ENCODE data around the gene OBSCN. TPM values are rescaled to one million over a fixed set of nuclear protein-coding genes. Genes with fewer than 3 reads are reported as not detected.

The OBSCN gene
- total RNA-seq, 1 donor from 2014 or later = 16.9 TPM

DNA sequence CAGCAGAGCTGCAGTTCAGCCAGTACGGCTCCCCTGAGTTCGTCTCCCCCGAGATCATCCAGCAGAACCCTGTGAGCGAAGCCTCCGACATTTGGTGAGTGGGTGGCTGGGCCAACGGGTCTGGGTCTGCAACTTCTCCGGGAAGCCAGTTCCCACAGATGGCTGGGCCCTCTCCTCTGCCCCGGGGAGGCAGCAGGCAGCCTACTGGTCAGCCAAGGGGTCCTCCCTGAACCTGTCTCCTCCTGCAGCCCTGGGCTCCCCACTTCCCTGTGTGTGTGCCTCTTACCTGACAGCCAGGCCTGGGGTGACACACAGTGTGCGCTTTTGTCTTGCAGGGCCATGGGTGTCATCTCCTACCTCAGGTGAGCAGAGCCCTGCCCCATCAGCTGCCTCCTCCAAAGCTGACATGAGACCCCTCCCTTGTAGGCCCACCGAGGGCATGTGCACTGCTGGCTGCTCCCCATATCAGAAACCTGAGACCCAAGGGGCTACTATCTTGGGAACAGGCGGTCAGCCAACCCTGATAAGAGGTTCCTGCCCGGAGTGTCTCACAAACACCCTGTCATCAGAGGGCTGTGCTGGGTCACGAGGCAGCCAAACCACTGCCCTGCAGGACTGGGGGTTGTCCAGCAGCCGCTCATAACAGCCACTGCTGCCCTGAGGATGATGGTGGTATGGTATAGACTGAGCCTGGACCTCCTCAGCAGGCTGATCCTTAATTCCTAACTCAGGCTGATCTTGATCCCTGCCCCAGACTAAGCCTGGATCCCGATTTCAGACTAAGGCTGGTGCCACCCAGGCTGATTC, 161.2 kb downstream of the OBSCN start:
- Mint-ChIP-seq H3K36me3 (ENCODE audit: low read depth, unreplicated experiment) (no peaks in the 10 kb centered on the region), H3K4me1 (ENCODE audit: unreplicated experiment) (peaks cover 3% of the 10 kb centered on the region), H3K9me3 (ENCODE audit: unreplicated experiment) (no peaks in the 10 kb centered on the region), H3K27ac (ENCODE audit: unreplicated experiment) (peak overlapping the region; percentile 75), H3K4me3 (ENCODE audit: unreplicated experiment) (no peak overlapping the region), H3K27me3 (ENCODE audit: unreplicated experiment) (peaks cover 1% of the 10 kb centered on the region)
- TF ChIP-seq, protein P1, sequence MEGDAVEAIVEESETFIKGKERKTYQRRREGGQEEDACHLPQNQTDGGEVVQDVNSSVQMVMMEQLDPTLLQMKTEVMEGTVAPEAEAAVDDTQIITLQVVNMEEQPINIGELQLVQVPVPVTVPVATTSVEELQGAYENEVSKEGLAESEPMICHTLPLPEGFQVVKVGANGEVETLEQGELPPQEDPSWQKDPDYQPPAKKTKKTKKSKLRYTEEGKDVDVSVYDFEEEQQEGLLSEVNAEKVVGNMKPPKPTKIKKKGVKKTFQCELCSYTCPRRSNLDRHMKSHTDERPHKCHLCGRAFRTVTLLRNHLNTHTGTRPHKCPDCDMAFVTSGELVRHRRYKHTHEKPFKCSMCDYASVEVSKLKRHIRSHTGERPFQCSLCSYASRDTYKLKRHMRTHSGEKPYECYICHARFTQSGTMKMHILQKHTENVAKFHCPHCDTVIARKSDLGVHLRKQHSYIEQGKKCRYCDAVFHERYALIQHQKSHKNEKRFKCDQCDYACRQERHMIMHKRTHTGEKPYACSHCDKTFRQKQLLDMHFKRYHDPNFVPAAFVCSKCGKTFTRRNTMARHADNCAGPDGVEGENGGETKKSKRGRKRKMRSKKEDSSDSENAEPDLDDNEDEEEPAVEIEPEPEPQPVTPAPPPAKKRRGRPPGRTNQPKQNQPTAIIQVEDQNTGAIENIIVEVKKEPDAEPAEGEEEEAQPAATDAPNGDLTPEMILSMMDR (IDR thresholded peaks at IDR 0.05; ENCODE audit: unreplicated experiment) = no peak
- no peak for DNase-seq (ENCODE audit: low spot score)

DNA sequence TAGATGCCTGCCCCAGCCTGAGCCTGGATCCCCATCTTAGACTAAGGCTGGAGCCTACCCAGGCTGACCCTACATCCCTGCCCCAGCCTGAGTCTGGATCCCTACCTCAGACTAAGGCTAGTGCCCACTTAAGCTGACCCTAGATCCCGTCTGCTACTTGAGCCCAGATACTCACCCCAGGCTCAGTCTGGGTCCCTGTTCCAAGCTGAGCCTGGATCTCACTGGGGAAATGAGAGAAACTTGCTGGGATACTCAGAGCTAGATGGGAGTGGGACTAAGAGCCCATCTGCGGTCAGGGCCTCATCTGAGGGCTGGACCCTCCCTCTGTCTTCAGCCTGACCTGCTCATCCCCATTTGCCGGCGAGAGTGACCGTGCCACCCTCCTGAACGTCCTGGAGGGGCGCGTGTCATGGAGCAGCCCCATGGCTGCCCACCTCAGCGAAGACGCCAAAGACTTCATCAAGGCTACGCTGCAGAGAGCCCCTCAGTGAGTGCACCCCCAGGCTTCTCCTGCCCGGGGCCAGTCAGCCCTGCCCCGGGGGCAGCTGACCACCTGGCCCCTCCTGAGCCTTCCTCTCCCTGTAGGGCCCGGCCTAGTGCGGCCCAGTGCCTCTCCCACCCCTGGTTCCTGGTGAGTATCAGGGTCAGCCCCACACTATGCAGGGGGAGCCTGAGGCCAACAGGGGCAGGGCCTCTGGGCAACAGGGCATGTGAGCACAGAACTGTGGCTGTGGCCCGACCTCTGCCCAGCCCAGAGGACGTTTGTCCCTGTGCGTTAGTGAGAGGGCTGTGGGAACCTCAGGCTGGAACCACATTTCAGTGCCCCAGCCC, 162.0 kb downstream of the OBSCN start:
- Mint-ChIP-seq H3K4me1 (ENCODE audit: unreplicated experiment) (peaks cover 3% of the 10 kb centered on the region), H3K27ac (ENCODE audit: unreplicated experiment) (no peak overlapping the region), H3K27me3 (ENCODE audit: unreplicated experiment) (peaks cover 1% of the 10 kb centered on the region), H3K36me3 (ENCODE audit: low read depth, unreplicated experiment) (no peaks in the 10 kb centered on the region), H3K4me3 (ENCODE audit: unreplicated experiment) (no peak overlapping the region), H3K9me3 (ENCODE audit: unreplicated experiment) (no peaks in the 10 kb centered on the region)
- TF ChIP-seq, protein P1 (IDR thresholded peaks at IDR 0.05; ENCODE audit: unreplicated experiment) = no peak
- no peak for DNase-seq (ENCODE audit: low spot score)

DNA sequence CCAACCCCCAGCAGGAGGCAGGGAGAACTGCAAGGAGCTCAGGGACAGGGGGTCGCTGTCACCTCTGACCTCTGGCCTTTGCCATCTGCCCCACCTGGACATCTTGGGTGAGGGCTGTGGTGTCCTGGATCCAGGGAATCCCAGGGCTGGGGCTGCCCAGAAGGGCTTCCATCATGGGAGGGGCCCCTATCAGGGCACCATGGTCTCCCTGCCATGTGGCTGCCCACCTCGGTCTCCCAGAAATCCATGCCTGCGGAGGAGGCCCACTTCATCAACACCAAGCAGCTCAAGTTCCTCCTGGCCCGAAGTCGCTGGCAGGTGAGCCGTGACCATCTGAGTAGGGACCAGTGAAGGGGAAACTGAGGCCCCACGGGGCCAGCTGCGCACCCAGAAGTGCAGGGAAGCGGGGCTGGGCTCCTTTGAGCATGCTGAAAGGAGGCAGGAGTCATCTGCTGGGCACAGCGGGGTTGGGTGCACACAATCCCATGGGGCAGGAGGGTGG, 162.6 kb downstream of the OBSCN start:
- H3K27ac Mint-ChIP-seq (ENCODE audit: unreplicated experiment) = no peak overlapping the region
- peaks cover 3% of the 10 kb centered on the region for H3K4me1 Mint-ChIP-seq (ENCODE audit: unreplicated experiment)
- DNase-seq (ENCODE audit: low spot score) = no peak
- H3K36me3 Mint-ChIP-seq (ENCODE audit: low read depth, unreplicated experiment) = no peaks in the 10 kb centered on the region
- H3K4me3 Mint-ChIP-seq (ENCODE audit: unreplicated experiment) = no peak overlapping the region
- no peaks in the 10 kb centered on the region for H3K9me3 Mint-ChIP-seq (ENCODE audit: unreplicated experiment)
- TF ChIP-seq, protein P1 (IDR thresholded peaks at IDR 0.05; ENCODE audit: unreplicated experiment) = no peak
- H3K27me3 Mint-ChIP-seq (ENCODE audit: unreplicated experiment) = peaks cover 1% of the 10 kb centered on the region

DNA sequence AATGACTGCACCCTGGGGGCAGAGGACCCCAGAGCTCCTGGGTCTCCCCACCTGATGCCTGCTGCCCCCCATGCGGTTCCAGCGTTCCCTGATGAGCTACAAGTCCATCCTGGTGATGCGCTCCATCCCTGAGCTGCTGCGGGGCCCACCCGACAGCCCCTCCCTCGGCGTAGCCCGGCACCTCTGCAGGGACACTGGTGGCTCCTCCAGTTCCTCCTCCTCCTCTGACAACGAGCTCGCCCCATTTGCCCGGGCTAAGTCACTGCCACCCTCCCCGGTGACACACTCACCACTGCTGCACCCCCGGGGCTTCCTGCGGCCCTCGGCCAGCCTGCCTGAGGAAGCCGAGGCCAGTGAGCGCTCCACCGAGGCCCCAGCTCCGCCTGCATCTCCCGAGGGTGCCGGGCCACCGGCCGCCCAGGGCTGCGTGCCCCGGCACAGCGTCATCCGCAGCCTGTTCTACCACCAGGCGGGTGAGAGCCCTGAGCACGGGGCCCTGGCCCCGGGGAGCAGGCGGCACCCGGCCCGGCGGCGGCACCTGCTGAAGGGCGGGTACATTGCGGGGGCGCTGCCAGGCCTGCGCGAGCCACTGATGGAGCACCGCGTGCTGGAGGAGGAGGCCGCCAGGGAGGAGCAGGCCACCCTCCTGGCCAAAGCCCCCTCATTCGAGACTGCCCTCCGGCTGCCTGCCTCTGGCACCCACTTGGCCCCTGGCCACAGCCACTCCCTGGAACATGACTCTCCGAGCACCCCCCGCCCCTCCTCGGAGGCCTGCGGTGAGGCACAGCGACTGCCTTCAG, 163.3 kb downstream of the OBSCN start:
- H3K4me1 Mint-ChIP-seq (ENCODE audit: unreplicated experiment) = peaks cover 3% of the 10 kb centered on the region
- H3K27me3 Mint-ChIP-seq (ENCODE audit: unreplicated experiment) = peaks cover 2% of the 10 kb centered on the region
- no peak overlapping the region for H3K4me3 Mint-ChIP-seq (ENCODE audit: unreplicated experiment)
- TF ChIP-seq, protein P1 (IDR thresholded peaks at IDR 0.05; ENCODE audit: unreplicated experiment) = no peak
- no peak overlapping the region for H3K27ac Mint-ChIP-seq (ENCODE audit: unreplicated experiment)
- H3K9me3 Mint-ChIP-seq (ENCODE audit: unreplicated experiment) = no peaks in the 10 kb centered on the region
- DNase-seq (ENCODE audit: low spot score) = no peak
- H3K36me3 Mint-ChIP-seq (ENCODE audit: low read depth, unreplicated experiment) = no peaks in the 10 kb centered on the region
